Tibial nerve (tissue), 4 donors: ENCODE results near the gene MLN. TPM values are rescaled to one million over a fixed set of nuclear protein-coding genes. Genes with fewer than 3 reads are reported as not detected.

Experiments
- DNase-seq, 2 donors: peaks; one replicate each; pipeline ENCODE4 v3.0.0-alpha.2; 2019; ENCODE audit warnings: low spot score in 2 of 2
- H3K27ac ChIP-seq, 4 donors: fragments of 200-600 bp; sonication (generic) in 3 of 4; one replicate each; pipeline ENCODE4 v1.5.1; 2017 to 2019; ENCODE audit warnings: mild to moderate bottlenecking in 1 of 4
- H3K27me3 ChIP-seq, 2 donors: fragments of 200-600 bp; sonication (generic) in 1 of 2; one replicate each; pipeline versions ENCODE4 v1.5.1 to v1.6.0; 2017 to 2019
- H3K36me3 ChIP-seq, 3 donors: fragments of 200-600 bp; sonication (generic); one replicate each; pipeline ENCODE4 v1.5.1; 2018 to 2019
- H3K4me1 ChIP-seq, 4 donors: fragments of 200-600 bp; sonication (generic) in 3 of 4; one replicate each; pipeline ENCODE4 v1.5.1; 2017 to 2019
- H3K4me3 ChIP-seq, 4 donors: fragments of 200-600 bp; sonication (generic) in 3 of 4; one replicate each; pipeline ENCODE4 v1.5.1; 2017 to 2019; ENCODE audit warnings: mild to moderate bottlenecking in 1 of 4, moderate library complexity in 1 of 4
- H3K9me3 ChIP-seq, 4 donors: fragments of 200-600 bp; sonication (generic) in 3 of 4; one replicate each; pipeline ENCODE4 v1.5.1; 2017 to 2019
- EP300 ChIP-seq, 2 donors: sonication (generic); formaldehyde crosslinking; IDR thresholded peaks; one replicate each; pipeline ENCODE4 v1.6.1; 2017; ENCODE audit warnings: antibody characterized with exemption in 2 of 2, mild to moderate bottlenecking in 1 of 2
- POLR2A ChIP-seq, 2 donors: fragments of 450-650 bp; IDR thresholded peaks; one replicate each; pipeline ENCODE4 v1.6.1; 2017; ENCODE audit warnings: antibody characterized with exemption in 2 of 2, mild to moderate bottlenecking in 2 of 2, moderate library complexity in 2 of 2
- WGBS, 2 donors: methylation state at CpG; one replicate each; pipeline ENCODE4 v1.1.5; 2018; 5-methylcytosine and 5-hydroxymethylcytosine counted together
- total RNA-seq, 4 donors: library from RNA; depleted of rRNA; stranded (reverse); fragments of >200 nt; gene quantifications; one replicate each; pipeline ENCODE4 v1.1.0, GENCODE V29; 2016
- TF ChIP-seq, protein P1 (sequence below), 5 experiments: fragments of 200-600 bp in 3 of 5; fragments of 450-650 bp in 2 of 5; sonication (generic) in 3 of 5; IDR thresholded peaks; one replicate each; pipeline ENCODE4 v1.5.1; 2016 to 2019; ENCODE audit warnings: antibody characterized with exemption in 5 of 5, mild to moderate bottlenecking in 3 of 5, moderate library complexity in 2 of 5

The MLN gene
- total RNA-seq, 4 donors from 2014 or later, result not detected

DNA sequence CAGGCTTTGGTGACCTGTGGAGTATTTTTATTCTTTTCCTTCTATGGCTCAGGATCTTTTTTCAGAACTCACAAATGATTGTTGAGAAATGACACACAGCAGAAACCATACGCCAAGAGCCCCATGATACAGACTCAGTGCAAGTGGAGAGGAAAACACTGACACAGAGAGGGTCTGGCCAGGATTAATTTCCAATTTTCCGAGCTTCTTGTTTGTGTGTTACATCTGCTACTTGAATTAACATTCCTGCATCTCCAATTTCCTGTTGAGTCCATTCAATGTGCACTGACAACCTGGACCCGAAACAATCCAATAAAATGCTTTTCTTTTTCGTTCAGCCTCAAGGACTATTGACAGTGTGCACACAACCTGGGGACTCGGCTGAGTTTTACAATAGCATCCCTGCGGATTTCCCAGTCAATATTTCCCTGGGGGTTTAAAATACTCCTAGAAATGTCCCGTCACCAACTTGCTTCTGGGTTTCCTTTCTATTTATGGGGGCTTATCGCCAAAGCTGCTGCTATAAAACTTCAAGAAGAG, 4.9 kb upstream of the MLN start:
- no peaks in the 10 kb centered on the region for H3K9me3 ChIP-seq
- DNase-seq, result no peak
- no peak overlapping the region for H3K4me3 ChIP-seq
- no peak overlapping the region for H3K27ac ChIP-seq
- peaks cover 0 to 83% of the 10 kb centered on the region in 2 donors for H3K27me3 ChIP-seq
- H3K4me1 ChIP-seq, result no peaks in the 10 kb centered on the region
- TF ChIP-seq, protein P1, sequence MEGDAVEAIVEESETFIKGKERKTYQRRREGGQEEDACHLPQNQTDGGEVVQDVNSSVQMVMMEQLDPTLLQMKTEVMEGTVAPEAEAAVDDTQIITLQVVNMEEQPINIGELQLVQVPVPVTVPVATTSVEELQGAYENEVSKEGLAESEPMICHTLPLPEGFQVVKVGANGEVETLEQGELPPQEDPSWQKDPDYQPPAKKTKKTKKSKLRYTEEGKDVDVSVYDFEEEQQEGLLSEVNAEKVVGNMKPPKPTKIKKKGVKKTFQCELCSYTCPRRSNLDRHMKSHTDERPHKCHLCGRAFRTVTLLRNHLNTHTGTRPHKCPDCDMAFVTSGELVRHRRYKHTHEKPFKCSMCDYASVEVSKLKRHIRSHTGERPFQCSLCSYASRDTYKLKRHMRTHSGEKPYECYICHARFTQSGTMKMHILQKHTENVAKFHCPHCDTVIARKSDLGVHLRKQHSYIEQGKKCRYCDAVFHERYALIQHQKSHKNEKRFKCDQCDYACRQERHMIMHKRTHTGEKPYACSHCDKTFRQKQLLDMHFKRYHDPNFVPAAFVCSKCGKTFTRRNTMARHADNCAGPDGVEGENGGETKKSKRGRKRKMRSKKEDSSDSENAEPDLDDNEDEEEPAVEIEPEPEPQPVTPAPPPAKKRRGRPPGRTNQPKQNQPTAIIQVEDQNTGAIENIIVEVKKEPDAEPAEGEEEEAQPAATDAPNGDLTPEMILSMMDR (IDR thresholded peaks at IDR 0.05), result no peak
- TF ChIP-seq POLR2A (IDR thresholded peaks at IDR 0.05) (no peak), EP300 (IDR thresholded peaks at IDR 0.05) (no peak)
- WGBS, 2 donors, result 19 to 20% methylated on average over 8 of the region's 8 CpGs
- no peaks in the 10 kb centered on the region for H3K36me3 ChIP-seq

DNA sequence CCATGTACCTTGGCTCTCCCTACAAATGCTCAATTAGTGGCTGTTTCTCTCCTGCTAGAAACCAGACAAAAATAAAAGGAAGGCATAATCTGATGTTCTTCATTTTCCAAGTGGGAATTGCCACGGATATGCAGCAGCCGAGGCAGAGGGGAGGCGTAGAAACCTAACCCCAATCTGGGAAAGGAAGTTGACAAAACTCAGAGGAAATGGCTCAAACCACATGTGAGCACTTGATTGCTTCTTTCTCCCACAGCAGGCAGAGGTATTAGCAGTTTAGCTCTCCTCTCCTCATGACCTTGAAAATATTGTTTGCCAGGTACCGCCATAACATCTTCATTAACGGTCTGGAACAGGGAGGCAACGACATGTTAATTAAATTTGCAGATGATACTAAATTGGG, 3.8 kb upstream of the MLN start:
- no peak for TF ChIP-seq POLR2A (IDR thresholded peaks at IDR 0.05)
- 42 to 43% methylated on average over 6 of the region's 6 CpGs for WGBS, 2 donors
- Histone ChIP-seq H3K27ac (no peak overlapping the region), H3K27me3 (peaks cover 0 to 73% of the 10 kb centered on the region in 2 donors), H3K4me3 (no peak overlapping the region), H3K4me1 (no peaks in the 10 kb centered on the region), H3K9me3 (no peaks in the 10 kb centered on the region), H3K36me3 (no peaks in the 10 kb centered on the region)
- DNase-seq, result no peak

DNA sequence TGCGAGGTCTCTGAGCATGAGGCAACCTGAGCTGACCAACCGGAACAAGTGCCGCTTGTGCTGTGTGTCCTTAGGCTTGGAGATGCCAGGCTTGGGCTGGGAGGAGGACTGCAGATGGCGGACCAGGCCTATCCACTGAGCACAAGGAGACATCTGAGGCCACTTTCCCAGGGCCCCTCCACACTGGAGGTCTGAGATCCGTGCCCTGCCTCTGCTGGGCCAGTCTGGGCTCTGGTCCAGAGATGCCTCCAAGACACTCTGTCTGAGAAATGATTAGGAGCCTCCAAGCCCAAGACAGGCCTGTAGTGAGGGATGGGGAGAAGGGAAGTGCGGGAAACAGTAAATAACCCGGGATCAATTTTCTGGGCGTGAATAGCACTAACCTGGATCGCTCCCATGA, 3.0 kb upstream of the MLN start:
- Histone ChIP-seq H3K4me1 (no peaks in the 10 kb centered on the region), H3K9me3 (no peaks in the 10 kb centered on the region), H3K4me3 (no peak overlapping the region), H3K27ac (no peak overlapping the region), H3K27me3 (peaks cover 0 to 66% of the 10 kb centered on the region in 2 donors), H3K36me3 (no peaks in the 10 kb centered on the region)
- TF ChIP-seq POLR2A (IDR thresholded peaks at IDR 0.05) (no peak), EP300 (IDR thresholded peaks at IDR 0.05) (no peak)
- TF ChIP-seq, protein P1 (IDR thresholded peaks at IDR 0.05), result no peak
- no peak for DNase-seq
- WGBS, 2 donors, result 69 to 72% methylated on average over 9 of the region's 9 CpGs

DNA sequence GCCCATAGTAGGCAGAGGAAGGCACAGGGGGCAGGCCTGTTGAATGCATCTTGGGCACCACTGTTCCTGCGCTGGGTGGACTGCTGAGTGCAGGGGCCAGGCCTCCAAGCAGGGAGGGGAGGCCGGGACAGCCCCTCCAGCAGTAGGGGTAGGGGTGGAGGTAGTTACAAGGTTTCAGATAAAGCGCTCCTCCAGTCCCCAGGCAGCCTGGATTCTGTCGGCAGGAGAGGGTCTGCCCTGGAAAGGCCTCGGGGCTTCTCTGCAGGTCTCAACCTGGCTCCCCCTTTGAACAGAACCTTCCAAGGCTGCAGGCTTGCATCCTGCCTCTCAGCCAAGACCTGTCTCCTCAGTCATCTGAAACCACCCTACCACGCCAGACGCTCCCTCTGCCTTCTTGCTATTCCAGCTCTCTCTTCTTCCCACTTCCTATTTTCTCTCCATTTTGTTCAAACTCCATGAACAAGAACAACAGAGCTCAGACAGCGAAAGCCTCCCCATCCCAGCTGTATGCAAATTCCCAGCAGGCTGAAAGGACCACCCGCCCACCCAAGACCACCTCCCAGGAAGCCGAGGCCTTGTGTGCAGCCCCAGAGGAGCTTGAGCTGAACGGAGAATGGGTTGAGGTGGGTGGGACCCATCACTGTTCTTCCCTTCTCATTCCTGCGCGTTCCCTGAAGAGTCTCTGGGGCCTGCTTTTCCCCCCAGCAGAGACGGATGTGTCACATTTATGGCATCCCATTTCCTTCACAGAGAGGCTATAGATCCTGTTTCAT, 1.4 kb downstream of the MLN start:
- no peak overlapping the region for H3K4me3 ChIP-seq
- H3K4me1 ChIP-seq, result no peaks in the 10 kb centered on the region
- H3K27me3 ChIP-seq, result peaks cover 0 to 60% of the 10 kb centered on the region in 2 donors
- DNase-seq, result no peak
- H3K9me3 ChIP-seq, result no peaks in the 10 kb centered on the region
- H3K27ac ChIP-seq, result no peak overlapping the region
- WGBS, 2 donors, result 37 to 58% methylated on average over 10 to 14 of the region's 14 CpGs
- no peaks in the 10 kb centered on the region for H3K36me3 ChIP-seq
- TF ChIP-seq EP300 (IDR thresholded peaks at IDR 0.05) (no peak), POLR2A (IDR thresholded peaks at IDR 0.05) (no peak)
- TF ChIP-seq, protein P1 (IDR thresholded peaks at IDR 0.05), result no peak

DNA sequence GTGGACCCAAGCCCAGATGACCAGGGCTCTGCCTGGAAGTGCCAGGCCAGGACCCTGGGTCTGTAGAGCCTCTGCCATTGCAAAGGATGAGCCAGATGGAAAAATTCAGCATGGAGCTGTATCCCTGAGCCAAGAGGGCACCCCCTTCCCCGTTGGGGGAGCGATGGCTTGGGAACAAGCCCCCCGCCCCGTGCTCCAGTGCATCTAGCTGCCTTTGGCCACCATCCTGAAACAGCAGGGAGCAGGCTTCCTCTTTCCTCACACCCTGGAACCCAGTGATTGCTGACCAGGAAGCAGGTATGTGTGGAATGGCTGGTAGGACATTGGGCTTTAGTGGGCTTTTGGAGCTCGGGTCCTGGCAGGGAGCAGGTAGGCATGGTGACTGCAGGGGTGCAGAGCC, 2.2 kb downstream of the MLN start:
- DNase-seq, result no peak
- Histone ChIP-seq H3K4me3 (no peak overlapping the region), H3K36me3 (no peaks in the 10 kb centered on the region), H3K9me3 (no peaks in the 10 kb centered on the region), H3K4me1 (no peaks in the 10 kb centered on the region), H3K27me3 (peaks cover 0 to 60% of the 10 kb centered on the region in 2 donors), H3K27ac (no peak overlapping the region)
- no peak for TF ChIP-seq EP300 (IDR thresholded peaks at IDR 0.05)
- no peak for TF ChIP-seq POLR2A (IDR thresholded peaks at IDR 0.05)
- TF ChIP-seq, protein P1 (IDR thresholded peaks at IDR 0.05), result no peak
- 70 to 85% methylated on average over 4 to 5 of the region's 5 CpGs for WGBS, 2 donors
